B cell (primary cell): ENCODE results near the gene LAMA1.
"Not testable (repeated sequence)": the region's sequence is repeated elsewhere in the genome, so short reads cannot be mapped to it uniquely, and the experiment has no call there.

ENCODE experiments used
- EZH2 ChIP-seq: IDR thresholded peaks from 2 replicates; pipeline ENCODE4 v1.6.1; 2012; ENCODE audit warnings: borderline replicate concordance, low read depth, mild to moderate bottlenecking, moderate library complexity, low read length; ENCODE audit not compliant: insufficient read depth, poor library complexity, severe bottlenecking
- TF ChIP-seq, protein P1 (sequence below): fragments of 200-600 bp; IDR thresholded peaks from one replicate; pipeline ENCODE4 v1.8.0; 2022; ENCODE audit warnings: antibody characterized with exemption, mild to moderate bottlenecking

DNA sequence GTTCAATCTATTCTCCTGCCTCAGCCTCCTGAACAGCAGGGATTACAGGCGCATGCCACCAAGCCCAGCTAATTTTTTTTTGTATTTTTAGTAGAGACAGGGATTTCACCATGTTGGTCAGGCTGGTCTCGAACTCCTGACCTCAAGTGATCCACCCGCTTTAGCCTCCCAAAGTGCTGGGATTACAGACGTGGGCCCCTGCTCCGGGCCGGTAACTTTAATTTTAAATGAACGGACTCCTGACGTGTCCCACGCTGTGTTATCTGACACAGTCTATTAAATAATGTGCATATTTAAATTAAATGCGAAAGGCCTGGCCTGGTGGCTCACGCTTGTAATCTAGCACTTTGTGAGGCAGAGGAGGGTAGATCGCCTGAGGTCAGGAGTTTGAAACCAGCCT is 27.3 kb upstream of the LAMA1 start:
- TF ChIP-seq, protein P1, sequence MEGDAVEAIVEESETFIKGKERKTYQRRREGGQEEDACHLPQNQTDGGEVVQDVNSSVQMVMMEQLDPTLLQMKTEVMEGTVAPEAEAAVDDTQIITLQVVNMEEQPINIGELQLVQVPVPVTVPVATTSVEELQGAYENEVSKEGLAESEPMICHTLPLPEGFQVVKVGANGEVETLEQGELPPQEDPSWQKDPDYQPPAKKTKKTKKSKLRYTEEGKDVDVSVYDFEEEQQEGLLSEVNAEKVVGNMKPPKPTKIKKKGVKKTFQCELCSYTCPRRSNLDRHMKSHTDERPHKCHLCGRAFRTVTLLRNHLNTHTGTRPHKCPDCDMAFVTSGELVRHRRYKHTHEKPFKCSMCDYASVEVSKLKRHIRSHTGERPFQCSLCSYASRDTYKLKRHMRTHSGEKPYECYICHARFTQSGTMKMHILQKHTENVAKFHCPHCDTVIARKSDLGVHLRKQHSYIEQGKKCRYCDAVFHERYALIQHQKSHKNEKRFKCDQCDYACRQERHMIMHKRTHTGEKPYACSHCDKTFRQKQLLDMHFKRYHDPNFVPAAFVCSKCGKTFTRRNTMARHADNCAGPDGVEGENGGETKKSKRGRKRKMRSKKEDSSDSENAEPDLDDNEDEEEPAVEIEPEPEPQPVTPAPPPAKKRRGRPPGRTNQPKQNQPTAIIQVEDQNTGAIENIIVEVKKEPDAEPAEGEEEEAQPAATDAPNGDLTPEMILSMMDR, result not testable (repeated sequence)
- TF ChIP-seq EZH2, result not testable (repeated sequence)
